GM11168 (cell line): Measurements from ENCODE around the gene FADS2.

Experiments
- in situ Hi-C: fragments of 300-500 bp; cut with MboI; formaldehyde crosslinking; loops from one replicate; pipeline ENCODE4 v1.12.0; 2022; ENCODE audit warnings: low sequenced_read_pairs; ENCODE audit not compliant: unreplicated experiment

The FADS2 gene

GRCh38 chr11:61827571-61828378, at the start of gene FADS2:
Gene FADS2, plus strand, starts transcription at chr11:61828300. Its CDS starts 91 bp downstream, at chr11:61828391.
- in situ Hi-C loops, result no loop called here

GRCh38 chr11:61778357-61778886, 49.7 kb upstream of the FADS2 start:
- in situ Hi-C loops, result no loop called here

GRCh38 chr11:61778920-61779650, 49.0 kb upstream of the FADS2 start:
- in situ Hi-C loops, result no loop called here

GRCh38 chr11:61779666-61780525, 48.2 kb upstream of the FADS2 start:
- in situ Hi-C loops, result no loop called here

- in situ Hi-C loops, result no loop called here
Observed at GRCh38 chr11:61780581-61781162, 47.4 kb upstream of the FADS2 start.

- in situ Hi-C loops, result no loop called here
Observed at GRCh38 chr11:61781585-61781984, 46.5 kb upstream of the FADS2 start.

GRCh38 chr11:61782299-61782698, 45.8 kb upstream of the FADS2 start:
- in situ Hi-C loops, result no loop called here

GRCh38 chr11:61782841-61783240, 45.3 kb upstream of the FADS2 start:
- in situ Hi-C loops, result no loop called here

GRCh38 chr11:61783717-61784505, 44.2 kb upstream of the FADS2 start:
- in situ Hi-C loops, result no loop called here

GRCh38 chr11:61784506-61784805, 43.6 kb upstream of the FADS2 start:
- in situ Hi-C loops, result no loop called here

GRCh38 chr11:61785837-61786402, 42.2 kb upstream of the FADS2 start:
- in situ Hi-C loops, result no loop called here

GRCh38 chr11:61787928-61788491, 40.1 kb upstream of the FADS2 start:
- in situ Hi-C loops, result no loop called here

- in situ Hi-C loops, result loop anchor here (5.0 kb wide), 1 partner anchor 105 kb away; no protein-coding TSS in a partner anchor
Observed at GRCh38 chr11:61791737-61792309, 36.3 kb upstream of the FADS2 start.

- in situ Hi-C loops, result loop anchor here (5.0 kb wide), 1 partner anchor 105 kb away; no protein-coding TSS in a partner anchor
Observed at GRCh38 chr11:61792310-61793082, 35.6 kb upstream of the FADS2 start, which contains the start of the genes FEN1 and TMEM258. Gene FEN1, plus strand, starts transcription at chr11:61792911. Its CDS starts 2,451 bp downstream, at chr11:61795362. Gene TMEM258, minus strand, starts transcription at chr11:61792599. Its CDS starts 41 bp downstream, at chr11:61792558.

- in situ Hi-C loops, result loop anchor here (5.0 kb wide), 1 partner anchor 104 kb away; no protein-coding TSS in a partner anchor
Observed at GRCh38 chr11:61793083-61793828, 34.8 kb upstream of the FADS2 start.

- in situ Hi-C loops, result loop anchor here (5.0 kb wide), 1 partner anchor 103 kb away; no protein-coding TSS in a partner anchor
Observed at GRCh38 chr11:61793829-61794204, 34.3 kb upstream of the FADS2 start.
